Bone marrow (tissue), 2 donors: ENCODE data around the gene KIF26B.
"Not testable (repeated sequence)": the region's sequence is repeated elsewhere in the genome, so short reads cannot be mapped to it uniquely, and the experiment has no call there.

Experiments
- DNase-seq, 2 donors: peaks; one replicate each; lab custom pipeline; 2025; lab: John Stamatoyannopoulos, UW

The KIF26B gene

DNA sequence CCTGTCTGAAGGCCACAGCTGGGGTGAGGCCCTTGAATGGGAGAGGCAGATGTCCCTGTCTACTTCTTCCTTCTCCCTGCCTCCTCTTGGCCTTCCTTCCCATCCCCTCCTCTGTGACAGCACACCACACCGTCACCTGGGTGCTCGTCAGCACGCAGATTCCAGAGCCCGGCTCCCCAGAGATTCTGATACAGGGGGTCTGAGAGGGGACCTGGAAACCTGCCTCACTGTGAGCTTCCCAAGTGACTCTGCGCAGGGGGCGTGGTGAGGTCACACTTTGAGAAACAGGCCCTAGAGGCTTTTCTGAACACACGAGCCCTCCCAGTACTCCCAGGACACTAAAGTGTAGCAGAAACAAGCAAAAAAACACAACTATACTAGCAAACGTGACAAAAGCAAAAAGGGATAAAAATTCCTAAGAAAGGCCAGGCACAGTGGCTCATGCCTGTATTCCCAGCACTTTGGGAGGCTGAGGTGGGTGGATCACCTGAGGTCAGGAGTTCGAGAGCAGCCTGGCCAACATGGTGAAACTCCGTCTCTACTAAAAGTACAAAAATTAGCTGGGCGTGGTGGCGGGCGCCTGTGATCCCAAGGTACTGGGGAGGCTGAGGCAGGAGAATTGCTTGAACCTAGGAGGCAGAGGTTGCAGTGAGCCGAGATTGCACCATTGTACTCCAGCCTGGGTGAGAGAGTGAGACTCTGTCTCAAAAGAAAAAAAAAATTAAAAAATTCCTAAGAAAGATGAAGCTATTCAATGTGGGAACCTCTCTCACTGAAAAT is 201.3 kb downstream of the KIF26B start:
- DNase-seq = not testable (repeated sequence)

DNA sequence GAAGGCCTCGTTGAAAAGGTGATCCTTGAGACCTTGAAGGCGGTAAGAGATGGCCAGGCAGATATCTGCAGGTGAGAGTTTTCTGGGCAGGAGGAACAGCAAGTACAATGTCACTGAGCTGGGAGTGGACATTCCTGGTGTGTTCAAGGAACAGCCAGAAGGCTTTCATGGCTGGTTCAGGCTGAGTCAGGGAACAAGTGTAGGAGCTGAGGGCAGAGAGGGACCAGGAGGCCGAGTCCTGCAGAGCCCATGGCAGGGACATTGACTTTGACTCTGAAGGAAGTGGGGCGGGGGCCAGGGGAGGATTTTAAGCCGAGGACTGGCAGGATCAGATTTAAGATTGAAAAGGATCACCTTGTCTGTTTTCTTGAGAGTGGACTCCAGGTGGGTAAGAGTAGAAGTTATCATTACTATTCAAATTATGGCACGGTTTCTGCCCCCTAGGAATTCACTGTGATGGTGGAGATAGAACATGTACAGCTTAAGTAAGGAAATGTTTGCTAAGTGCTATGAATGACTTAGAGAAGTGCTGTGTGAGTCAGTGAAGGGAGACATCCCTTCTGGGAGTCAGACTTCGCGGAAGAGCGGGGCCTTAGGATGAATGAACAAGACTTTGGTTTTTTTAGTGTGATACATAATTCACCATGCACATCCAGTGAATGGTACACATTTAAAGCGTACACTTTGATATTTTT is 202.3 kb downstream of the KIF26B start:
- no peak for DNase-seq

DNA sequence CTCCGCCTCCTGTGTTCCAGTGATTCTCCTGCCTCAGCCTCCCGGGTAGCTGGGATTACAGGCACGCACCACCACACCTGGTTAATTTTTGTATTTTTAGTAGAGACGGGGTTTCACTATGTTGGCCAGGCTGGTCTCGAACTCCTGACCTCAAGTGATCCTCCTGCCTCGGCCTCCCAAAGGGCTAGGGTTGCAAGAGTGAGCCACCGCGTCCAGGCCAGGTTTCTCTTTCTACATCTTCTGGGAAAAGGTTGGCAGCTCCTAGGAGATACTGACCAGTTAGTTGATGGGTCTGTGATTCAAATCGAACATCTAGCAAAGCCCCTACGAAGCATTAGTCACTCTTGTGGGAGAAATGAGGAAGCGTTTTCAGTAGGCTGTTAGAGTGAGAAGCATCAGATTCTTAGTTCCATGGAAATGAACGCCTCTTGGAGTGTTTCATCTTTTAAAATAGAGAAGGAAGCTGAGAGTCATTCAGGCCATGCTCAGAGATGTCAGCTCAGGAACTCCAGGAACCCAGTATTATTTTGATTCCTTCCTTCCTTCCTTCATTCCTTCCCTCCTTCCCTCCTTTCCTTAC is 204.4 kb downstream of the KIF26B start:
- DNase-seq = not testable (repeated sequence)

DNA sequence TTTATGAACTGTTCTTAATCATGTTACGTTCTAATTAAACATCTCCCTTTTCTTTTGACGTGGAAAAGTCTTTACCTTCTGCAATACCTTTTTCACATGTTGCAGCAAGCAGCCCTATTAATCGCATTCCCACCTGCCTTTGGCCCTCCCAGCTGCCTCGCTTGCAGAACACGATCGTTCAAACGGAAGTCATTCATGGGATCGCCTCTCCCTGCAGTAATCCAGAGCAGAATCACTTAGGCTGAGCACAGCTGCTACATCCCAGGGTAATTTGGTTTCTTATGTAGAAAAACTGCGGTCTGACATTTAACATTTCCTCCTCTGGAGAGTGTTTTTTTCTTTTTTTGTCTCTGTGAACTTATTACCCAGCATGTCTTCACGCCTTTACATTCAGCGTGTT is 206.3 kb downstream of the KIF26B start:
- DNase-seq = no peak

DNA sequence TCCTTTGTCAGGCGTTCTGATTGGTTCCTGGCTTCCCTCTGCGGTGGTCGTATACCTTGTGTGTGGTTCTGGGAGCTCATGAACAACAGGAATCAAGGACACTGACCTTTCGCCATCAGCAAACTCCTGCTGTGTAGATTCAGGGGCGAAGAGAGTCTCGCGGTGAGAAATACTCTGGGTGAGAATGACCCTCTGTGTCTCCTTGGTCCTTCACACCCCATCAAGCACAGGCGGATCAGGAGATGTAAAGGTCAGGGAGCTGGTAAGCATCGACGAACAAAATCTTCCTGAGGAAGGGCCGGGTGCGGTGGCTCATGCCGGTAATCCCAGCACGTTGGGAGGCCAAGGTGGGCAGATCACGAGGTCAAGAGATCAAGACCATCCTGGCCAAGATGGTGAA is 207.2 kb downstream of the KIF26B start:
- no peak for DNase-seq

DNA sequence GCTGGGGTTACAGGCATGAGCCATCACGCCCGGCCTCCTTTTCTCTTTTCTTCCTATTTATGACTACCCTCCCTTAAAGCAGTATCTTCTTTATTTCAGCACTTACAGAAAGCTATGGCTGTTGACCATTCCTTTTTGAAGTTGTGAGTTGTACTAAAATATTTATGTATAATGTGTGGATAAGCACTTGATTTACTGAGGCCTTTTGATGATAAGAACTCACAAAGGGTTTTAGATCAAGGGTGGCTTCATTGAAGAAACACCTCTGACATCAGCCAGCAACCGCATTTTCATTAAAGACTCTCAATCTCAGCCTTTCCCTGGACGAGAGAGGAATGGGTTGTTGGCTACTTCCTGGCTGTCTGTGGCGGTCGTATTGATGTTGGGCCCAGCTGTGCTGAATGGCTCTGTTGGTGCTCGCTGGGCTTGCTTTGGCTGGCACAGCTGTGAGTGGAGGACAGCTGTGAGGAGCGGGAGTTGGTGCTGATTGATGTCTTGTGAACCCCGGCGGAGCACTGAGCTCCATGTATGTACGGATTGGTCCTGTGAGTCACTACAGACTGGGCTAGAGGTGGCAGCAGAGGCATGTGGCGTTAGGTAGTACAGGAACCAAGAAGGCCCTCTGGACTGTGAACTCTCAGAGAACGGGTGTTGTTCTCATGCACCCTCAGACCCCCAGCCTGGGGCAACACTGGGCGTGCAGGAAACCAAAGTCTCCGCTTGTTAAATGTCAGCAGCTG is 208.8 kb downstream of the KIF26B start:
- DNase-seq = no peak

DNA sequence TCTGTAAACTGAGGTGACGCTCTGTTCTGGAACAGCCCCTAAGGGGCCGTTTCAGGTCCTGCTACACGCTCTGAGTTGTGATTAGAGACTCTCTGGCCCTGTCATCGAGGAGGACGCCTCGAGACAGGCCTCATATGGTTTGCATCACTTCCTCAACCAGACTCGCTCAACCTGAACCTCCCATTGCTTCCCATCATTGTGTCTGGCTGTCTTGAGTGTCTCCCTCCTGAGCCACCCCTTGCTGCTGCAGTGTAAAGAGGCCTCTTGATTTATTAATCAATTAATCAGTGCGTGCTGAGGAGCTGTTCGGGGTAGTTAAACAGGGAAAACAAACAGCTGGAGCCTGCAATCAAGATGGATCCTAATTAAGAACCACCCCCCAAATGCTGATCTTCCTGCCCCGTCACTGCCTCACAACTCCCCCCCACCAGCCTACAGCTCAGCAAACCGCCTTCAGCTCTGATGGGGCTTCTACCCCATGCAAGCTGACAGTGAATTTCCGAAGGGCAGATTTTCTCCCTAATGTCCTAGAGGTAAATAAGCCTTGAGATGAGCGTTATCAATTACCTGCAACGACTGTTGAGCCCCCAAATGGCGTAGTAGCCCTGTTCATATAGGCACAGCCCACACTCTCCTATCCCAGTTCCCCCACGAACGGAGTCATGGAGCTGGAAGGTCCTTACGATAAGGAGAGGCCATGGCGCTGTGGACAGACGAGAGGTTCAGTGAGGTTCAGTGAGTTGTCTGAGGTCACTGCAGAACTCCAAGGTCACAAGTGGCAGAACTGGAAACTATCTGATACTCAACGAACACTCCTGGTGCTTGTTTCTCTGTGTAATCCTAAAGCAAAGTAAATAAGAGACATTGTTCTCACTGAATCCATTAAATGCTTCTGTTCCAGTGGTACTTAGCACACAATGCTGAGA is 210.6 kb downstream of the KIF26B start:
- DNase-seq = no peak

DNA sequence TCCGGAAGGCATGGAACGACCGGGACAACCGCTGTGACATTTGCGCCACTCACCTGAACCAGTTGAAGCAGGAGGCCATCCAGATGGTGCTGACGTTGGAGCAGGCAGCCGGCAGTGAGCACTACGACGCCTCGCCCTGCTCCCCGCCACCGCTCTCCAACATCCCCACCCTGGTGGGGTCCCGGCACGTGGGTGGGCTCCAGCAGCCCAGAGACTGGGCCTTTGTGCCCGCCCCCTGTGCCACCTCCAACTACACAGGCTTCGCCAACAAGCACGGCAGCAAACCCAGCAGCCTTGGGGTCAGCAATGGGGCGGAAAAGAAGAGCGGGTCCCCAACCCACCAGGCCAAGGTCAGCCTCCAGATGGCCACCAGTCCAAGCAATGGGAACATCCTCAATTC is 212.1 kb downstream of the KIF26B start:
- no peak for DNase-seq

DNA sequence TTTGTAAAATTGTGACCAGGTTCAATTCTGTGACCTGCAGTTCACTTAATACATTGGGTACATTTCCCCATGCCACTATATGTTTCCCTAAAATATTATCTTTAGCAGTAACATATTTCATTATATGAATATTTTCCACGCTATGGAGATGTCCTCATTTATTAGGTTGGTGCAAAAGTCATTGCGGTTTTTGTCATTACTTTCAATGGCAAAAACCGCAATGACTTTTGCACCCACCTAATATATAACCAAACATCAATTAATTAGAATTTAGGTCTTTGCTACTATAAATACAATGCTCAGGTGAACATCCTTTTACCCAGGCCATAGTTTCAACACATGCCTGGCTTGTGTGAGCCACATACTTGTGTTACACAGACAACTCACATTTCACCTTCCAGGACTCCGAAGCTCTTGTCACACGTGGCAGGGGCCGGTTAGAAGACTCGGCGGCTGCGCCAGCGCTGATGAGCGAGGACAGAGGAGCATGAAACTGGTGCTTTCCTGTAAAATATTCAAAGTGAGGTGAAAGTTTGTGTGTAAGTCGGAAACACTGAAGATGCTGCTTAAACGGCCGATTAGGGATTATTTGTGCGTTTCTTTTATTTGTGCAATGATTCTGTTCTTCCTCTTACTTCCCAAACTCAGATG is 215.5 kb downstream of the KIF26B start:
- DNase-seq = no peak

DNA sequence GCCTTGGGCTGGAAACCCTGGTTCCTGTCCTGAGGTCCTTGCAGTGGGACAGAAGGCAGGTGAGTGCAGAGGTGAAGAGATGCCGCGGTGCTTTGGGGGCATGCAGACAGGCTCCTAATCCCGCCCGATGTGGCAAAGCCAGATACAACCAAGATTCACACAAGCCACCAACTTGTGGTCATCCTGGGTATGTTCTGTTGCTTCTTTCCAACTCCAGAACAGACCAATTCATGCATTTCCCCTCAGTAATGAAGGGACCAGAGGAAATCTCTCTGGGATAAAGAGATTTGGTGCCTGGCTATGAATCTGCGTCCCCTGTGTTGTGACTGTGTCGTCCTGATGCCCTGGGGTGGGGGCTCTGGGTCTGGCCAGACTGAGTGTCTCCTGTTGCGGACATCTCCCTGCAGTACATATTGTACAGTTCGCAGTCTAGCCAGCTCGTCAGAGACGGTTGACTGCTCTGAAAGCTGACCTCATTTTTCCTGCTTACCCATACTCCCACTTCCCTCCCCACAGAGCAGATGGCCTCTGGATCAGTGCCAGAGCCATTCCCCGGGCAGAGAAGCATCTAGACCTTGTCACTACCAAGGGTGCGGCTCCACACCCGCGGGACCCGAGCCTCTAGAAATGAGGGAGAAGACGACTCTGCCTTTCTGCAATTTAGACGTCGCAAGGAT is 216.3 kb downstream of the KIF26B start:
- DNase-seq = no peak

DNA sequence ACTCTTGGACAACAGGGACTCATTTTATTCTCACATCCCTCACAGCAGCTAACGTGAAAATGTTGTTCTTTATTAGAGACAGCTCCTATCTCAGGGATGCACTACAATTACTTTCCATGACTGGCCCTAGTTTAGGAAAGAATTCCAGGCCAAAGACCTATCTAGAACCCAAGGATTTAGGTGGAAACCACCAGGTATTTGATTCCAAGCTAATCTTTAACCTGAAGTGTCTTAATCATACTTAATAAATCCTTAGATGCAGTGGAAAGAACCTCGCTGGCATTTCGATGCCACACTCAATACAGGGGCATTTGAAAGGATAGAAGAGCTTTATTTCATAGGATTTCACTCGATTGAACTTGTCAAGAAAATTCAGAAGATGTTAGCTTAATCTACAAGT is 218.3 kb downstream of the KIF26B start:
- DNase-seq = no peak

DNA sequence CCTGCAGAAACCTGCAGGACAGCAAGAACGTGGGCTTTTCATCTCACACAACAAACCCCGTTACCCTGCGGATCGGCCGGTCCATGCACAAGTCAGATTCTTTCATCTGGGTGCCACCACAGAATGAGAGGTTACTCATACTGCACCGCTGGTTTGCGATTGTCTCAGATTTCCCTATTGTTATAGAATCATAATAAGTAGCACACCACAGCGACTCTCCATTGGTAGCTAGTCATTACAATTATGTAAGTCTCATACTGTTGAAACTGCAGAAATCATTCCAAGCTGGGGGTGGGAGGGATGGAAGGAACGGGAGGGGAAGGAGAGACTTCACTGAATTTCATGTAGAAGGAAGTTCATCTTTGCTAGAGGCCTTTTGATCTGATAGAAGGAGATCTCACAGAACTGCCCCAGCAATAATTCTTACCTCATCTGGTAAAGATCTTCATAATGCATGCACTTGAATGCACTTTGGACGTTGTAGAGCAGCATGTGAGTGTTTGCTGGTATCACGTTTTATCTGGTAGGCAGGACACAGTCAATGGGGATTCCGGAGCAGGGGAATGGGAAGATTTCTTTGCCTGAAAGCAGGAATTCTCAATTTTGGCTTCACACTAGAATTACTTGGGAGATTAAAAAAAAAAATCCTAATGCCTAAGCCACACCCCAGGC is 221.1 kb downstream of the KIF26B start:
- no peak for DNase-seq

DNA sequence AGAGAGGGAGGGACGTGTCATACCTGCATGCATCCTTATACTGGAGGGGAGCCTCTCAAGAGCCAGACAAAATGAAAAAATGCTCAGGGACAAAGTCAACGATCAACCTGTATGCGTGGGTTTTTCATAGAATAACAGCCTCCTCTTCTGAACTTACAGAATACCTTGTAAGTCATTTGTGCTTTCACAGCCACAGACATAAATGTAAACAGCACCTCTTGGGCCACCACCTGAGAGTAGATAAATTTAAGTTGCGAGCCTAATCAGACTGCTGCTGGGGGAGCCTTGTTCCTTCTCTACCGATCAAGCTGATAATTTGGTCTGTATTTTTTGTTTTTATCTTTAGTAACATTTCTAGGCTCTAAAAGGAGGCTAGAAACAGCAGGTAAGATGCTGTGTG is 223.1 kb downstream of the KIF26B start:
- DNase-seq = no peak

DNA sequence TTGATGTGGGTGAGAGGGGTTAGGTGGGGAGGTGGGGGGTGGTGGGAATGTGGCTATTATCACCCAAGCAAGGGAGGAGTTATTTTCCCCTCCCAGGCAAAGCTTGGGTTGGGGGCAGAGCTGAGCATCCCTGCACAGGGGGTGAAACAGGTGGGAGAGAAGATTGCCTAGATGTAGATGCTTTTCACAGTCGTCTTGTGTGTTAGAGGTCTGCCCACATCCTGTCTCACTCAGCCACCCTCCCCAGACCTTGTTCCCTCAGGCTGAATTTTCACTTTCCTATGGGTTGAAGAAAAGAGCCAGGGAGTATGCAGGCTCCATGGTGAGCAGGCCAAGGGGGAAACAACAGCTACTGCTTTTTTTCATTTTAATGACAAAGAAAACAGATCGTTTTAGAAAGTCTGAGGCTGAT is 223.5 kb downstream of the KIF26B start:
- no peak for DNase-seq

DNA sequence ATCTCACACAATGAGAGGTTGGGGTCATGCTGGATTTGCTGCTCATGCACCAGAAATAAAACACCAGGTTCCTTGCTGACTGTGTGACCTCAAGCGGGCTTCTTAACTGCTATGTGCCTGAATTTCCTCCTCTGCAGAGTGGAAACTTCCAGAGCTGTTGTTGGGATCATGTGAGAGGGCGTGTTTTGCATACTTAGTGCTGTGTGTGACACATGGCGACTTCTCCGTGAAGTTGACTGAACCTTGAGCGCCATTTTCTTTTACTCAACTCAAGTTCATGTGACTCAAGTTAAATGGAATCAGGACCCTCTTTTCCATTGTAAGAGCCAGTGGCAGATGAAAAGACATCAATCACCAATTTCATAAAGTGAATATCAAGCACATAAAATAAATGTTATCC is 224.0 kb downstream of the KIF26B start:
- no peak for DNase-seq

DNA sequence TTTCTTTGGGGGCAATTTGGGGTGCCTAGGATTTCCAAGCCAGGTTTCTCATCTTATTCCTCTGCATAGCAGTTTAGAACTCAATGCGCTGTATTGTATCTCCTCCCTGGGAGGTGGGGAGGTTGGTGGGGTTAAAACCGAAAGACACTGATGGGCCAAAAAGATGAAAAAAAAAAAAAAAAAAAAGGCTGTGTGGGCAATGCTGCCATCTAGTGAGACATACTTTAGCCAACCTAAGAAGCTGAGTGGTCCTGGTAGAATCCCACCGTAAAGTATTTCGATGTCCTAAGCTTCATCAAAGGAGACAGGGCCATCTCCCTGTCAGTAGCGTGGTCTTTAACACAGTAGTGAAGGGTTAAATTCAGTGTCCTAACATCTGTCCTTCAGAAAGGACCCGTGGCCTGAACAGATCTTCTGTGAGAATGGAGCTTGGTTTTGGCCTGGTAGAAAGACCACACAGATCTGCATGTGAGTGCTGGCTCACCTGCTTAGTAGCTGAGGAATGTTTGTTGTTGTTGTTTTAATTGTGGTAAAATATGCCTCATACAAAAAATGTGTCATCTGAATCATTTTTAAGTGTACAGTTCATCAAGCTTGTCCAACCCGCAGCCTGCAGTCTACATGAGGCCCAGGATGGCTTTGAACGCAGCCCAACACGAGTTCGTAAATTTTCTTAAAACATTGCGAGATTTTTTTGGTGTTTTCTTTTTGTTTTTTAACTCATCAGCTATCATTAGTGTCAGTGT is 226.2 kb downstream of the KIF26B start:
- no peak for DNase-seq

DNA sequence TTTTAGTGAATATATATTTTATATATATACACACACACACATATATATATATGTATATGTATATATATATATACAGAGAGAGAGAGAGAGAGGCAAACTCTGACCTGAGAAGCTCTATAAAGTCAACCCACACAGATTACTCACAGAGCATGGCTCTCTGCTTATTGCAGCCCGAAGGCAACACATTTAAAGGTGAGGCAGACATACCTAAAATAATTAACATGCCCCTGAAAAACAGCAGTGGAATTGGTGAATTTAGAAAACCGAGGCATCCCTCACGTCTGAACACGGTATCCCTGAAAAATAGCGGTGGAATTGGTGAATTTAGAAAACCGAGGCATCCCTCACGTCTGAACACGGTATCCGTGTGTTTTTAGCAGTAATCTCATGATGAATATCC is 228.2 kb downstream of the KIF26B start:
- no peak for DNase-seq

DNA sequence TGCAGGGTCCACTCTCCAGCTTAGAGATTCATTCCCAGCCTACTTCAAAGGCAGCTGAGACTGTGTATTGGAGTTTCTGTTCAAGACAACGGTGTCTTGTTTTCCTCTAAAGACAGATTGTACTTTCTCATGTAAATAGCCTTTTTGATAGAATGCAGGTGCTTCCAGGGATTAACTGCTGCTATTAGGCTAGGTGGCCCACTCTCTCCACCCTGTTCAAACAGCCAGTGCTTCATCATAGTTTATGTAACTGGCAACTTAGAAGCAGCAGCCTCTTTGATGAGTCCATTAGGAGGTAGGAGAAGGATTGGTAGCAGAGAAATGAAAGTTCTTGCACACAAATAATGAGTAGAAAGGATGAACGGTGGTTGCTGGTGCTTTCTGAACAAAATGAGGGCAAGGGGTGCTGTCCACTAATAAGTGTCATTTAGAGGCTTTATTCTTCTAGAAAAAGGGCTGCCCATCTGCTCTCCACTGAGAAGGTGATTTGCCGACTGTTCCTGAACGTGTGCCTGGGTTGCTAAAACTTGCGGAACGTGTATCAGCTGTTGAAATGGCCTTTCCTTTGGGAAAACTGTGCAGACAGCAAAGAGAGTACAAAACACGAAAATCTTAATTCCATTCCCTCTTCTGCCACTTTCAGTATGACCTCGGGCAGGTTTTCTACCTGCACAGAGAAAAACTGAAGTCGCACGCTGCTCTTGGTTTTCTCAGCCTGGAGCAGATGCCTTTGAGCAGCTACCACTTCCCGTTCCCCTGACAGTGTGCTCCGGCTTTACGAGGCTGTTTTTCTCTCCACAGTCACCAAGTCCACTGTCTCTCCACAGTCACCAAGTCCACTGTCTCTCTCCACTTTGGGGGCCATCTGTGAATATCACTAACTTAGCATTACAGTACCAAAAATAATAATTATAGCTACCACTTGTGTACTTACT is 228.9 kb downstream of the KIF26B start:
- no peak for DNase-seq
